Psoas muscle (tissue), 8 donors: Measurements from ENCODE around the gene PCDHGA9. TPM values are rescaled to one million over a fixed set of nuclear protein-coding genes. Genes with fewer than 3 reads are reported as not detected.
A peak's percentile ranks its signal among the peaks of the same experiment; 100 is the strongest.
"Not testable (repeated sequence)": the region's sequence is repeated elsewhere in the genome, so short reads cannot be mapped to it uniquely, and the experiment has no call there.

Source experiments
- ATAC-seq, 4 donors: fragments of 200-7000 bp; cut with Tn5 transposase; one replicate each; pipeline ENCODE4 v1.9.1; 2020; ENCODE audit warnings: moderate library complexity in 3 of 4, mild to moderate bottlenecking in 2 of 4
- DNase-seq, 2 donors: peaks; one replicate each; pipeline ENCODE4 v3.0.0-alpha.2; 2020
- H3K27ac ChIP-seq: fragments of 200-600 bp; one replicate; pipeline ENCODE4 v1.8.0; 2022
- H3K27me3 ChIP-seq, 3 donors: fragments of 200-600 bp in 1 of 3; one replicate each; pipeline versions ENCODE4 v1.6.1 to v1.8.0; 2013 to 2022; ENCODE audit warnings: low read length in 2 of 3, mild to moderate bottlenecking in 2 of 3, moderate library complexity in 1 of 3; ENCODE audit not compliant: insufficient read depth in 3 of 3
- H3K36me3 ChIP-seq, 2 donors: fragments of 200-600 bp in 1 of 2; one replicate each; pipeline versions ENCODE4 v1.6.1 to v1.8.0; 2013 to 2022; ENCODE audit warnings: low read depth in 1 of 2, mild to moderate bottlenecking in 1 of 2, moderate library complexity in 1 of 2; ENCODE audit not compliant: insufficient read depth in 1 of 2
- H3K4me1 ChIP-seq: fragments of 200-600 bp; one replicate; pipeline ENCODE4 v1.8.0; 2022
- H3K4me3 ChIP-seq: fragments of 200-600 bp; one replicate; pipeline ENCODE4 v1.8.0; 2022; ENCODE audit warnings: mild to moderate bottlenecking
- H3K9me3 ChIP-seq: fragments of 200-600 bp; one replicate; pipeline ENCODE4 v1.8.0; 2022
- CTCF ChIP-seq: fragments of 200-600 bp; IDR thresholded peaks from one replicate; pipeline ENCODE4 v1.8.0; 2022; ENCODE audit warnings: antibody characterized with exemption
- WGBS, 3 donors: extraction: QIAGEN DNeasy Blood & Tissue Kit; methylation state at CpG; one replicate each; pipeline versions ENCODE4 v1.1.6 to v1.1.7; 2013; 5-methylcytosine and 5-hydroxymethylcytosine counted together
- intact Hi-C, 2 donors: fragments of 100-400 bp; cut with DNase I; formaldehyde crosslinking; loops; one replicate each; pipeline versions ENCODE4 v1.11.0 to v1.14.2; 2022
- polyA plus RNA-seq, 3 donors: library from polyadenylated mRNA; stranded (reverse); fragments of 200-250 nt; gene quantifications; one replicate each; pipeline ENCODE4 v1.2.3, GENCODE V29; 2013
- total RNA-seq, 4 donors: library from RNA; stranded (reverse); fragmentation: NEBNext Ultra II Directional in 2 of 4; extraction: Animal tissue kit (Norgen Biotek cat#: 25700) in 2 of 4; gene quantifications; one replicate each; pipeline versions ENCODE4 v1.2.1 to v1.2.4, GENCODE V29; 2021 to 2023
- donor health status: healthy with polysubstance abuse.
- donor health status: DM: no; HTN: no; CAD: no; lungs with moderate emphysema.
- donor health status: Bipolar disorder and iron deficiency.
- donor health status: healthy.
- donor health status: DM: yes; HTN: yes; CAD: no.
- donor health status: DM: no; HTN: no; CAD: no.
- donor health status: DM: no; HTN: no; CAD: no.
- donor health status: DM: yes; HTN: yes; CAD: no.

The PCDHGA9 gene
- total and polyA plus RNA-seq, 7 donors, result 0.11 to 3.5 (median 1.5) TPM

- DNase-seq (no peak), ATAC-seq (peak in 3 of 4 donors; percentile 49 to 77 (median 72))
- intact Hi-C loops, result no loop called here
- Histone ChIP-seq H3K9me3 (no peaks in the 10 kb centered on the region), H3K36me3 (no peaks in the 10 kb centered on the region), H3K4me3 (peak within 1 kb of the TSS; percentile 58), H3K27me3 (peaks cover 0 to 28% (median 2%) of the 10 kb centered on the region in 3 donors), H3K27ac (no peak within 1 kb of the TSS), H3K4me1 (no peaks in the 10 kb centered on the region)
- 18 to 22% (median 20%) methylated on average over 37 of the region's 37 CpGs for WGBS, 3 donors
- TF ChIP-seq CTCF, result peak; percentile 35
Measured at GRCh38 chr5:141382469-141383294, 19.9 kb upstream of the PCDHGA9 start, which contains the start of gene PCDHGA7. Gene PCDHGA7 (plus strand): TSS chr5:141382742. CDS start chr5:141382900, 158 bp downstream.

- no peaks in the 10 kb centered on the region for H3K36me3 ChIP-seq
- peak overlapping the region; percentile 58 for H3K4me3 ChIP-seq
- H3K9me3 ChIP-seq, result no peaks in the 10 kb centered on the region
- no peak for TF ChIP-seq CTCF
- ATAC-seq, result no peak
- DNase-seq, result no peak
- H3K4me1 ChIP-seq, result no peaks in the 10 kb centered on the region
- intact Hi-C loops, result no loop called here
- no peak overlapping the region for H3K27ac ChIP-seq
- WGBS, 3 donors, result 38 to 47% (median 45%) methylated on average over 21 of the region's 21 CpGs
- H3K27me3 ChIP-seq, result peaks cover 0 to 29% (median 2%) of the 10 kb centered on the region in 3 donors
Measured at GRCh38 chr5:141383345-141383744, 19.2 kb upstream of the PCDHGA9 start.

- intact Hi-C loops, result no loop called here
- H3K4me1 ChIP-seq, result no peaks in the 10 kb centered on the region
- no peaks in the 10 kb centered on the region for H3K36me3 ChIP-seq
- no peak for DNase-seq
- H3K27me3 ChIP-seq, result peaks cover 0 to 38% (median 7%) of the 10 kb centered on the region in 3 donors
- H3K27ac ChIP-seq, result no peak overlapping the region
- ATAC-seq, result no peak
- H3K9me3 ChIP-seq, result no peaks in the 10 kb centered on the region
- TF ChIP-seq CTCF, result no peak
- no peak overlapping the region for H3K4me3 ChIP-seq
- WGBS, 3 donors, result 49 to 63% (median 49%) methylated on average over 41 to 43 of the region's 43 CpGs
Measured at GRCh38 chr5:141384471-141385267, 17.9 kb upstream of the PCDHGA9 start.

- intact Hi-C loops, H3K27ac ChIP-seq, H3K4me1 ChIP-seq, H3K9me3 ChIP-seq, H3K36me3 ChIP-seq: not testable (repeated sequence)
- Histone ChIP-seq H3K27me3 (peaks cover 0 to 40% (median 12%) of the 10 kb centered on the region in 3 donors), H3K4me3 (peak within 1 kb of the TSS; percentile 55)
- 6 to 13% (median 12%) methylated on average over 20 to 21 of the region's 40 CpGs for WGBS, 3 donors
- DNase-seq (peak; percentile 40 to 73), ATAC-seq (peak; percentile 86 to 94 (median 90))
- peak; percentile 54 for TF ChIP-seq CTCF
Measured at GRCh38 chr5:141387557-141388311, 14.8 kb upstream of the PCDHGA9 start, which contains the start of gene PCDHGB4. Gene PCDHGB4 (plus strand): TSS chr5:141387698. CDS start chr5:141387885, 187 bp downstream.
